Neural crest cell (in vitro differentiated cells): Measurements from ENCODE around the gene MAP3K19. TPM values are rescaled to one million over a fixed set of nuclear protein-coding genes. Genes with fewer than 3 reads are reported as not detected.
A peak's percentile ranks its signal among the peaks of the same experiment; 100 is the strongest.
"Not testable (repeated sequence)": the region's sequence is repeated elsewhere in the genome, so short reads cannot be mapped to it uniquely, and the experiment has no call there.

Experiments
- DNase-seq: peaks from one replicate; pipeline ENCODE4 v3.0.0; 2021; ENCODE audit warnings: low read depth, mixed read lengths, low spot score
- H3K27ac Mint-ChIP-seq: one replicate; pipeline ENCODE4 v1.8.0; 2021; ENCODE audit warnings: mild to moderate bottlenecking, mixed read lengths; ENCODE audit not compliant: unreplicated experiment
- H3K27me3 Mint-ChIP-seq: 2 replicates; pipeline ENCODE4 v1.8.0; 2021; ENCODE audit warnings: low read depth, mild to moderate bottlenecking, mixed read lengths
- H3K36me3 Mint-ChIP-seq: 2 replicates; pipeline ENCODE4 v1.8.0; 2021; ENCODE audit warnings: low read depth, mild to moderate bottlenecking, mixed read lengths
- H3K4me1 Mint-ChIP-seq: 2 replicates; pipeline ENCODE4 v1.8.0; 2021; ENCODE audit warnings: mixed read lengths
- H3K4me3 Mint-ChIP-seq: one replicate; pipeline ENCODE4 v1.8.0; 2021; ENCODE audit warnings: mild to moderate bottlenecking, mixed read lengths
- H3K9me3 Mint-ChIP-seq: 2 replicates; pipeline ENCODE4 v1.8.0; 2021; ENCODE audit warnings: mixed read lengths
- total RNA-seq: library from RNA; stranded (reverse); gene quantifications from 2 replicates; pipeline ENCODE4 v1.2.1, GENCODE V29; 2021
- TF ChIP-seq, protein P1 (sequence below): fragments of 200-600 bp; sonication (generic); conservative IDR thresholded peaks from 2 replicates; pipeline ENCODE4 v1.5.0; 2021; ENCODE audit warnings: antibody characterized with exemption, mild to moderate bottlenecking

Gene MAP3K19
- total RNA-seq, 1 donor from 2014 or later = not detected

DNA sequence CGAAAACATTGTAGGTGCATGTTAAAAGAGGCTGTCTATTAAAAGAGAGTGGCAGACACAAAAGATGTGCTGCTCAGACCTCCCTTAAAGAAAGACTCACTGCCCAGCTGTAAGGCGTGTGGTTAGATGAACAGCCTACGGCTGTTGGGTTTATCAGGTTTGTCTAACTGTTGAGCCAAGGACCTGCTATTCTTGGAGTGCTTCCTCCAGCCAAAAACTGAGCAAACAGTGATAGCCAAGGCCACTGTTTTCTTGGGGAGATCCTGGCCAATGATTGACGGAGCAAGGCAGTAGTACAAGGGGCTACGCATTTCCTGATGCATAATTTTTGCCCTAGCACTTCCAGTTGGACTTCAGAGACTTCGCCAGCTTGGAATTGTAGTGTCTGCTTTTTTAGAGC, 3.4 kb upstream of the MAP3K19 start:
- H3K27ac Mint-ChIP-seq = no peak overlapping the region

DNA sequence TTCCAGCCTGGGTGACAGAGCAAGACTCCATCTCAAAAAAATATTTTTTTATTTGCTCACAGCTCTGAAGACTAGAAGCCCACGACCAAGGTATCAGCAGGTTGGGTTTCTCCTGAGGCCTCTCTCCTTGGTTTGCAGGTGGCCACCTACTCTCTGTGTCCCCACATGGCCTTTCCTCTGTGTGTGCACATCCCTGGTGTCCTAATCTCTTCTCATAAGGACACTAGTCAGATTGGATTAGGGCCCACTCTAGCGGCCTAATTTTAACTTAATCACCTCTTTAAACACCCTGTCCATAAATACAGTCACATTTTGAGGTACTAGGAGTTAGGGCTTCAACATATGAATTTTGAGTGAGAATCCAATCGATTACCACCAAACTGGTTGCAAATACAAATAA, 2.9 kb upstream of the MAP3K19 start:
- no peaks in the 10 kb centered on the region for H3K9me3 Mint-ChIP-seq
- H3K36me3 Mint-ChIP-seq = no peaks in the 10 kb centered on the region
- H3K4me3 Mint-ChIP-seq = peak overlapping the region; percentile 70
- H3K27ac Mint-ChIP-seq = no peak overlapping the region
- DNase-seq = no peak
- TF ChIP-seq, protein P1, sequence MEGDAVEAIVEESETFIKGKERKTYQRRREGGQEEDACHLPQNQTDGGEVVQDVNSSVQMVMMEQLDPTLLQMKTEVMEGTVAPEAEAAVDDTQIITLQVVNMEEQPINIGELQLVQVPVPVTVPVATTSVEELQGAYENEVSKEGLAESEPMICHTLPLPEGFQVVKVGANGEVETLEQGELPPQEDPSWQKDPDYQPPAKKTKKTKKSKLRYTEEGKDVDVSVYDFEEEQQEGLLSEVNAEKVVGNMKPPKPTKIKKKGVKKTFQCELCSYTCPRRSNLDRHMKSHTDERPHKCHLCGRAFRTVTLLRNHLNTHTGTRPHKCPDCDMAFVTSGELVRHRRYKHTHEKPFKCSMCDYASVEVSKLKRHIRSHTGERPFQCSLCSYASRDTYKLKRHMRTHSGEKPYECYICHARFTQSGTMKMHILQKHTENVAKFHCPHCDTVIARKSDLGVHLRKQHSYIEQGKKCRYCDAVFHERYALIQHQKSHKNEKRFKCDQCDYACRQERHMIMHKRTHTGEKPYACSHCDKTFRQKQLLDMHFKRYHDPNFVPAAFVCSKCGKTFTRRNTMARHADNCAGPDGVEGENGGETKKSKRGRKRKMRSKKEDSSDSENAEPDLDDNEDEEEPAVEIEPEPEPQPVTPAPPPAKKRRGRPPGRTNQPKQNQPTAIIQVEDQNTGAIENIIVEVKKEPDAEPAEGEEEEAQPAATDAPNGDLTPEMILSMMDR = no peak
- H3K4me1 Mint-ChIP-seq = peaks cover 38% of the 10 kb centered on the region
- peaks cover under 1% of the 10 kb centered on the region for H3K27me3 Mint-ChIP-seq

More for the DNA sequence above, 3.4 kb upstream of the MAP3K19 start:
- Mint-ChIP-seq H3K27me3 (no peaks in the 10 kb centered on the region), H3K4me1 (peaks cover 38% of the 10 kb centered on the region), H3K36me3 (no peaks in the 10 kb centered on the region), H3K9me3 (no peaks in the 10 kb centered on the region), H3K4me3 (peak overlapping the region; percentile 70)
- DNase-seq = no peak
- TF ChIP-seq, protein P1 = no peak

DNA sequence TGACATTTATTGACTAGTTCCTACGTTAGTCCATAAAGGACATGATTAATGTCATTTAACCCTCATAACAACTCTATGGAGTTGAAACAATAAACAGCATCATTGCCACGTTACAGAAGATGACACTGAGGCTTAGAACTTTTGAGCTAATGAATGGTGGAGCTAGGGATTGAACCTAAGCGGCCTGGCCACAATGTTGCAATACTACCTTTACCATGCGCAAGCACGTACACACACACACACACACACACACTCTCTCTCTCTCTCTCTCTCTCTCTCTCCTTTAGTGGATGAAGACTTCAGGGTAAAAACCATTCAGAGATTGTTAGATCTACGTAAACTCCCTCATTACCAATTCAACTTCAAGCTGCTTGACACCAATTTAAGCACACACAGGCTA, 875 bp upstream of the MAP3K19 start:
- Mint-ChIP-seq H3K36me3 (no peaks in the 10 kb centered on the region), H3K27me3 (peaks cover 4% of the 10 kb centered on the region), H3K4me3 (no peak overlapping the region), H3K4me1 (peaks cover 24% of the 10 kb centered on the region), H3K27ac (no peak overlapping the region), H3K9me3 (no peaks in the 10 kb centered on the region)
- TF ChIP-seq, protein P1 = no peak
- DNase-seq = no peak

DNA sequence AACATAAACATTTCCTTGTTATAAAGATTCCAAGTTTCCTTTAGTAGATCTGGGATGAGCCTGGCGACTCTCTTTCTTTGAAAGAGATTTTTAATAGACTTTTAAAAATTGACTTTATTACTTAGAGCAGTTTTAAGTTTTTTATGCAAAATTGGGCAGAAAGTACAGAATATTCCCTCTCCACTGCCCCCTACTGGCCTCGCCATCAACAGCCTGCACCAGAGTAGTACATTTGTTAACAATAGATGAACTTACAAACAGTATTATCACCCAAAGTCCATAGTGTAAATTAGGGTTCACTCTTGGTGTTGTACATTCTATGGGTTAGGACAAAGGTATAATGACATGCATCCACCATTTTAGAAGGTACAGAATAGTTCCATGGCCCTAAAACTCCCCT, 3.9 kb downstream of the MAP3K19 start:
- no peak for DNase-seq
- Mint-ChIP-seq H3K4me1 (peaks cover 12% of the 10 kb centered on the region), H3K9me3 (no peaks in the 10 kb centered on the region), H3K4me3 (no peak overlapping the region), H3K36me3 (no peaks in the 10 kb centered on the region), H3K27ac (no peak overlapping the region), H3K27me3 (peaks cover 10% of the 10 kb centered on the region)
- TF ChIP-seq, protein P1 = peak; percentile 60

DNA sequence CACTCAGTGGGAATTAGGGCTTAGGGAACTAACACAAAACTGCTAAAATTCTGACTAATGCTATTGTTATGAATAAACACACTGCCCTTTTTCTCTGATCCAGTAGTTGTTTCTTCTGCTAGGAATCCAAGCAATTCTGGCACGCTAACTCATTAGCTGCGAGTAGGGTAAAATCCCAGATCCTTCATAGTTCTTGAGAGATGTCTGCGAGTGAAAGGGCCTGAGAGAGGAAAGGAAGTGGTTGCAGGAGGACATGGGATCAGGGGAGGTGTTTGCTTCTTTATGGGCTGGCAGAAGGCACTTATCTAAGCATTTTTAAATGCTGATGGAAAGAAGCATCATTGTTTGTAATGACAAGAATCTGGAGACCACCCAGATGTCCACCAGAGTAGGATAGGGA, 9.4 kb downstream of the MAP3K19 start:
- H3K4me1 Mint-ChIP-seq = no peaks in the 10 kb centered on the region
- H3K4me3 Mint-ChIP-seq = no peak overlapping the region
- no peak overlapping the region for H3K27ac Mint-ChIP-seq
- H3K9me3 Mint-ChIP-seq = no peaks in the 10 kb centered on the region
- peaks cover 13% of the 10 kb centered on the region for H3K27me3 Mint-ChIP-seq
- TF ChIP-seq, protein P1 = no peak
- H3K36me3 Mint-ChIP-seq = no peaks in the 10 kb centered on the region
- no peak for DNase-seq

DNA sequence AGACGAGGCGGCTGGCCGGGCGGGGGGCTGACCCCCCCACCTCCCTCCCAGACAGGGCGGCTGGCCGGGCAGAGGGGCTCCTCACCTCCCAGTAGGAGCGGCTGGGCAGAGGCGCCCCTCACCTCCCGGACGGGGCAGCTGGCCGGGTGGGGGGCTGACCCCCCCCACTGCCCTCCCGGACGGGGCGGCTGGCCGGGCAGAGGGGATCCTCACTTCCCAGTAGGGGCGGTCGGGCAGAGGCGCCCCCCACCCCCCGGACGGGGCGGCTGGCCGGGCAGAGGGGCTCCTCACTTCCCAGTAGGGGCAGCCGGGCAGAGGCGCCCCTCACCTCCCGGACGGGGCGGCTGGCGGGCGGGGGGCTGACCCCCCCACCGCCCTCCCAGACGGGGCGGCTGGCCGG, 14.0 kb downstream of the MAP3K19 start:
- H3K27me3 Mint-ChIP-seq, H3K4me3 Mint-ChIP-seq, H3K27ac Mint-ChIP-seq, H3K4me1 Mint-ChIP-seq, H3K36me3 Mint-ChIP-seq, H3K9me3 Mint-ChIP-seq, DNase-seq: not testable (repeated sequence)
